HFF-Myc (cell line): ENCODE data around the gene MYO18A.

Experiments
- DNase-seq: peaks from one replicate; pipeline ENCODE4 v3.0.0-alpha.2; 2011; ENCODE audit warnings: low read depth; ENCODE audit errors: extremely low read depth
- H3K4me3 ChIP-seq: replicated peaks from 2 replicates; pipeline ENCODE4 v1.5.1; 2011; ENCODE audit warnings: low read depth, mild to moderate bottlenecking, control low read depth, low read length
- CTCF ChIP-seq: IDR thresholded peaks from 2 replicates; pipeline ENCODE4 v1.5.1; 2012; ENCODE audit warnings: mild to moderate bottlenecking, low read depth, low read length, control low read depth; ENCODE audit errors: missing control alignments

Gene MYO18A

GRCh38 chr17:29103341-29103740, 76.9 kb downstream of the MYO18A start:
- TF ChIP-seq CTCF: no peak
- H3K4me3 ChIP-seq: no peak overlapping the region
- DNase-seq: no peak

- TF ChIP-seq CTCF: no peak
- DNase-seq: no peak
- H3K4me3 ChIP-seq: no peak overlapping the region
These were observed 77.4 kb downstream of the MYO18A start for GRCh38 chr17:29102741-29103181.

GRCh38 chr17:29102046-29102445, 78.2 kb downstream of the MYO18A start:
- DNase-seq: no peak
- TF ChIP-seq CTCF: no peak
- no peak overlapping the region for H3K4me3 ChIP-seq

GRCh38 chr17:29100296-29100695, 79.9 kb downstream of the MYO18A start:
- TF ChIP-seq CTCF: no peak
- no peak for DNase-seq
- no peak overlapping the region for H3K4me3 ChIP-seq

- DNase-seq: no peak
- TF ChIP-seq CTCF: no peak
- no peak overlapping the region for H3K4me3 ChIP-seq
These were observed 80.7 kb downstream of the MYO18A start for GRCh38 chr17:29099527-29099926.

- no peak for DNase-seq
- no peak overlapping the region for H3K4me3 ChIP-seq
- TF ChIP-seq CTCF: no peak
These were observed 84.1 kb downstream of the MYO18A start for GRCh38 chr17:29096094-29096493.

GRCh38 chr17:29095439-29095838, 84.8 kb downstream of the MYO18A start:
- no peak overlapping the region for H3K4me3 ChIP-seq
- TF ChIP-seq CTCF: no peak
- no peak for DNase-seq
